HEK293 (cell line): ENCODE measurements around the gene LEMD1.

Experiments used
- CTCF ChIA-PET: fragments of 350-600 bp; formaldehyde crosslinking; extraction: SDS; loops from one replicate; lab custom pipeline; 2021; ENCODE audit warnings: antibody characterized with exemption; lab: Yijun Ruan, JAX
- POLR2A ChIA-PET: fragments of 300-600 bp; formaldehyde crosslinking; extraction: SDS; loops from one replicate; lab custom pipeline; 2020; ENCODE audit warnings: antibody characterized with exemption, inconsistent platforms; lab: Yijun Ruan, JAX
- H3K27ac ChIP-seq: fragments of 200-500 bp; sonication (Bioruptor generic); 2 replicates; pipeline ENCODE4 v1.5.1; 2014; ENCODE audit warnings: low read depth, low read length, control low read depth, inconsistent platforms; ENCODE audit errors: extremely low read depth
- H3K36me3 ChIP-seq, 2 experiments: fragments of 200-500 bp in 1 of 2; sonication (Bioruptor generic) in 1 of 2; 1 replicate in 1 of 2; 2 replicates in 1 of 2; pipeline ENCODE4 v1.5.1; 2014 to 2017; ENCODE audit warnings: inconsistent platforms in 2 of 2, low read length in 2 of 2; ENCODE audit not compliant: control insufficient read depth in 2 of 2, insufficient read depth in 1 of 2
- H3K4me1 ChIP-seq: fragments of 200-500 bp; sonication (Bioruptor generic); 2 replicates; pipeline ENCODE4 v1.5.1; 2014; ENCODE audit warnings: mild to moderate bottlenecking, low read length, inconsistent platforms; ENCODE audit not compliant: control insufficient read depth, insufficient read depth
- H3K4me3 ChIP-seq: 2 replicates; pipeline ENCODE4 v1.5.1; 2011; ENCODE audit warnings: low read depth, mild to moderate bottlenecking, control low read depth, low read length, moderate library complexity
- H3K9me3 ChIP-seq: fragments of 200-500 bp; sonication (Bioruptor generic); 2 replicates; pipeline ENCODE4 v1.5.1; 2014; ENCODE audit warnings: low read depth, low read length, inconsistent platforms; ENCODE audit not compliant: control insufficient read depth, insufficient read depth
- EGR2 ChIP-seq: fragments of 450-650 bp; formaldehyde crosslinking; IDR thresholded peaks from 2 replicates; pipeline ENCODE4 v1.5.1; 2016; ENCODE audit warnings: low read depth, missing biosample characterization, missing genetic modification characterization
- GLI2 ChIP-seq: fragments of 450-650 bp; formaldehyde crosslinking; IDR thresholded peaks from 2 replicates; pipeline ENCODE4; 2017; ENCODE audit warnings: missing biosample characterization, missing genetic modification characterization, low read depth, borderline replicate concordance
- GLIS1 ChIP-seq: fragments of 450-650 bp; formaldehyde crosslinking; IDR thresholded peaks from 2 replicates; pipeline ENCODE4 v1.5.1; 2016; ENCODE audit warnings: missing biosample characterization, missing genetic modification characterization
- KLF17 ChIP-seq: fragments of 450-650 bp; formaldehyde crosslinking; IDR thresholded peaks from 2 replicates; pipeline ENCODE4 v1.5.1; 2016; ENCODE audit warnings: missing biosample characterization, missing genetic modification characterization
- PRDM4 ChIP-seq: fragments of 450-650 bp; formaldehyde crosslinking; IDR thresholded peaks from 2 replicates; pipeline ENCODE4 v1.5.1; 2017; ENCODE audit warnings: missing biosample characterization, missing genetic modification characterization
- SCRT2 ChIP-seq: fragments of 450-650 bp; formaldehyde crosslinking; IDR thresholded peaks from 2 replicates; pipeline ENCODE4 v1.5.1; 2016; ENCODE audit warnings: missing biosample characterization, missing genetic modification characterization
- YY1 ChIP-seq: fragments of 450-650 bp; formaldehyde crosslinking; IDR thresholded peaks from 2 replicates; pipeline ENCODE4 v1.5.1; 2018; ENCODE audit warnings: missing biosample characterization, missing genetic modification characterization
- ZBTB17 ChIP-seq: fragments of 450-650 bp; formaldehyde crosslinking; IDR thresholded peaks from 2 replicates; pipeline ENCODE4 v1.5.1; 2016; ENCODE audit warnings: missing biosample characterization, missing genetic modification characterization
- ZBTB44 ChIP-seq: fragments of 450-650 bp; IDR thresholded peaks from 2 replicates; pipeline ENCODE4 v1.5.1; 2018; ENCODE audit warnings: missing biosample characterization, mild to moderate bottlenecking, missing genetic modification characterization
- ZBTB7A ChIP-seq: fragments of 450-650 bp; formaldehyde crosslinking; IDR thresholded peaks from 2 replicates; pipeline ENCODE4 v1.5.1; 2016; ENCODE audit warnings: low read depth, missing biosample characterization, missing genetic modification characterization
- ZFHX2 ChIP-seq: fragments of 450-650 bp; formaldehyde crosslinking; conservative IDR thresholded peaks from 2 replicates; pipeline ENCODE4 v1.5.1; 2016; ENCODE audit warnings: missing biosample characterization, missing genetic modification characterization
- ZNF169 ChIP-seq: fragments of 450-650 bp; formaldehyde crosslinking; IDR thresholded peaks from 2 replicates; pipeline ENCODE4 v1.5.1; 2016; ENCODE audit warnings: missing biosample characterization, missing genetic modification characterization
- ZNF184 ChIP-seq: fragments of 450-650 bp; IDR thresholded peaks from 2 replicates; pipeline ENCODE4 v1.5.1; 2018; ENCODE audit warnings: missing biosample characterization, mild to moderate bottlenecking, missing genetic modification characterization
- ZNF558 ChIP-seq: fragments of 450-650 bp; formaldehyde crosslinking; IDR thresholded peaks from 2 replicates; pipeline ENCODE4 v1.5.1; 2016; ENCODE audit warnings: missing biosample characterization, missing genetic modification characterization
- ZNF560 ChIP-seq: fragments of 450-650 bp; formaldehyde crosslinking; IDR thresholded peaks from 2 replicates; pipeline ENCODE4 v1.5.1; 2017; ENCODE audit warnings: missing biosample characterization, missing genetic modification characterization, borderline replicate concordance
- ZNF660 ChIP-seq: fragments of 450-650 bp; IDR thresholded peaks from 2 replicates; pipeline ENCODE4 v1.5.1; 2018; ENCODE audit warnings: missing biosample characterization, mild to moderate bottlenecking, missing genetic modification characterization
- TF ChIP-seq, protein P1 (sequence below): fragments of 450-650 bp; formaldehyde crosslinking; IDR thresholded peaks from 2 replicates; pipeline ENCODE4 v1.5.1; 2016; ENCODE audit warnings: missing biosample characterization, missing genetic modification characterization
- TF ChIP-seq, protein P2 (sequence below): fragments of 450-650 bp; formaldehyde crosslinking; IDR thresholded peaks from 2 replicates; pipeline ENCODE4 v1.5.1; 2016; ENCODE audit warnings: missing biosample characterization, missing genetic modification characterization
- TF ChIP-seq, protein P3 (sequence below): fragments of 450-650 bp; formaldehyde crosslinking; IDR thresholded peaks from 2 replicates; pipeline ENCODE4 v1.5.1; 2016; ENCODE audit warnings: missing biosample characterization, missing genetic modification characterization
- TF ChIP-seq, protein P4 (sequence below): fragments of 450-650 bp; formaldehyde crosslinking; IDR thresholded peaks from 2 replicates; pipeline ENCODE4 v1.5.1; 2016; ENCODE audit warnings: missing biosample characterization, missing genetic modification characterization

Gene LEMD1

GRCh38 chr1:205377355-205377754 lies 44.5 kb downstream of the LEMD1 start:
- no peak overlapping the region for H3K27ac ChIP-seq
- H3K4me3 ChIP-seq: no peak overlapping the region
- CTCF ChIA-PET: interaction anchor here (0.9 kb wide), 2 partner anchors 23 to 107 kb away, joined by 3 to 4 read pairs; no protein-coding TSS in a partner anchor
- POLR2A ChIA-PET: no interaction called here
- no peaks in the 10 kb centered on the region for H3K36me3 ChIP-seq
- H3K9me3 ChIP-seq: no peaks in the 10 kb centered on the region
- TF ChIP-seq, protein P1, sequence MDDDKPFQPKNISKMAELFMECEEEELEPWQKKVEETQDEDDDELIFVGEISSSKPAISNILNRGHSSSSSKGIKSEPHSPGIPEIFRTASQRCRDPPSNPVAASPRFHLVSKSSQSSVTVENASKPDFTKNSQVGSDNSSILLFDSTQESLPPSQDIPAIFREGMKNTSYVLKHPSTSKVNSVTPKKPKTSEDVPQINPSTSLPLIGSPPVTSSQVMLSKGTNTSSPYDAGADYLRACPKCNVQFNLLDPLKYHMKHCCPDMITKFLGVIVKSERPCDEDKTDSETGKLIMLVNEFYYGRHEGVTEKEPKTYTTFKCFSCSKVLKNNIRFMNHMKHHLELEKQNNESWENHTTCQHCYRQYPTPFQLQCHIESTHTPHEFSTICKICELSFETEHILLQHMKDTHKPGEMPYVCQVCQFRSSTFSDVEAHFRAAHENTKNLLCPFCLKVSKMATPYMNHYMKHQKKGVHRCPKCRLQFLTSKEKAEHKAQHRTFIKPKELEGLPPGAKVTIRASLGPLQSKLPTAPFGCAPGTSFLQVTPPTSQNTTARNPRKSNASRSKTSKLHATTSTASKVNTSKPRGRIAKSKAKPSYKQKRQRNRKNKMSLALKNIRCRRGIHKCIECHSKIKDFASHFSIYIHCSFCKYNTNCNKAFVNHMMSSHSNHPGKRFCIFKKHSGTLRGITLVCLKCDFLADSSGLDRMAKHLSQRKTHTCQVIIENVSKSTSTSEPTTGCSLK (tag by site-specific recombination): no peak
- TF ChIP-seq ZFHX2 (tag by site-specific recombination) (peak; percentile 87), EGR2 (tag by site-specific recombination) (peak; percentile 89), ZNF169 (tag by site-specific recombination) (no peak)
- TF ChIP-seq, all 188 proteins: peak for 2
- peaks cover 35% of the 10 kb centered on the region for H3K4me1 ChIP-seq

DNA sequence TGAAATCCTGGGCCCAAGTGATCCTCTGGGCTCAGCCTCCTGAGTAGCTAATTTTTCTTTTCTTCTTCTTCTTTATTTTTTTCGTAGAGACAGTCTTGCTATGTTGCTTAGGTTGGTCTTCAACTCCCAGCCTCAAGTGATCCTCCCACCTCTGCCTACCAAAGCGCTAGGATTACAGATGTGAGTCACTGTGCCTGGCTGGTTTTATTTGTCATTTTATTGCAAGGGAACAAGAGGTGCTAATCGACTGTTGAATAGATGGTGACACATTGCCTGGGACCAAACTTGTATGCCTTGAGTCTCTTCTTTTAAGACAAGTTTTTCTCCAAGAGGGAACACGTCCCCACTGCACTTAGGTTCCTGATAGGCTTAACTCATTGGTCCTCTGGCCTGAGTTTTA lies 45.1 kb downstream of the LEMD1 start:
- POLR2A ChIA-PET: no interaction called here
- TF ChIP-seq, protein P2, sequence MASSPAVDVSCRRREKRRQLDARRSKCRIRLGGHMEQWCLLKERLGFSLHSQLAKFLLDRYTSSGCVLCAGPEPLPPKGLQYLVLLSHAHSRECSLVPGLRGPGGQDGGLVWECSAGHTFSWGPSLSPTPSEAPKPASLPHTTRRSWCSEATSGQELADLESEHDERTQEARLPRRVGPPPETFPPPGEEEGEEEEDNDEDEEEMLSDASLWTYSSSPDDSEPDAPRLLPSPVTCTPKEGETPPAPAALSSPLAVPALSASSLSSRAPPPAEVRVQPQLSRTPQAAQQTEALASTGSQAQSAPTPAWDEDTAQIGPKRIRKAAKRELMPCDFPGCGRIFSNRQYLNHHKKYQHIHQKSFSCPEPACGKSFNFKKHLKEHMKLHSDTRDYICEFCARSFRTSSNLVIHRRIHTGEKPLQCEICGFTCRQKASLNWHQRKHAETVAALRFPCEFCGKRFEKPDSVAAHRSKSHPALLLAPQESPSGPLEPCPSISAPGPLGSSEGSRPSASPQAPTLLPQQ (tag by site-specific recombination): 0 out of 2 replicates have a peak, but pooled peaks have one; percentile 19
- TF ChIP-seq, protein P3, sequence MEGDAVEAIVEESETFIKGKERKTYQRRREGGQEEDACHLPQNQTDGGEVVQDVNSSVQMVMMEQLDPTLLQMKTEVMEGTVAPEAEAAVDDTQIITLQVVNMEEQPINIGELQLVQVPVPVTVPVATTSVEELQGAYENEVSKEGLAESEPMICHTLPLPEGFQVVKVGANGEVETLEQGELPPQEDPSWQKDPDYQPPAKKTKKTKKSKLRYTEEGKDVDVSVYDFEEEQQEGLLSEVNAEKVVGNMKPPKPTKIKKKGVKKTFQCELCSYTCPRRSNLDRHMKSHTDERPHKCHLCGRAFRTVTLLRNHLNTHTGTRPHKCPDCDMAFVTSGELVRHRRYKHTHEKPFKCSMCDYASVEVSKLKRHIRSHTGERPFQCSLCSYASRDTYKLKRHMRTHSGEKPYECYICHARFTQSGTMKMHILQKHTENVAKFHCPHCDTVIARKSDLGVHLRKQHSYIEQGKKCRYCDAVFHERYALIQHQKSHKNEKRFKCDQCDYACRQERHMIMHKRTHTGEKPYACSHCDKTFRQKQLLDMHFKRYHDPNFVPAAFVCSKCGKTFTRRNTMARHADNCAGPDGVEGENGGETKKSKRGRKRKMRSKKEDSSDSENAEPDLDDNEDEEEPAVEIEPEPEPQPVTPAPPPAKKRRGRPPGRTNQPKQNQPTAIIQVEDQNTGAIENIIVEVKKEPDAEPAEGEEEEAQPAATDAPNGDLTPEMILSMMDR (tag by site-specific recombination): no peak
- peak; percentile 96 for TF ChIP-seq ZBTB17 (tag by site-specific recombination)
- TF ChIP-seq ZNF184 (tag by site-specific recombination): peak; percentile 9; the same call in 1 of the 2 replicates
- TF ChIP-seq, protein P4, sequence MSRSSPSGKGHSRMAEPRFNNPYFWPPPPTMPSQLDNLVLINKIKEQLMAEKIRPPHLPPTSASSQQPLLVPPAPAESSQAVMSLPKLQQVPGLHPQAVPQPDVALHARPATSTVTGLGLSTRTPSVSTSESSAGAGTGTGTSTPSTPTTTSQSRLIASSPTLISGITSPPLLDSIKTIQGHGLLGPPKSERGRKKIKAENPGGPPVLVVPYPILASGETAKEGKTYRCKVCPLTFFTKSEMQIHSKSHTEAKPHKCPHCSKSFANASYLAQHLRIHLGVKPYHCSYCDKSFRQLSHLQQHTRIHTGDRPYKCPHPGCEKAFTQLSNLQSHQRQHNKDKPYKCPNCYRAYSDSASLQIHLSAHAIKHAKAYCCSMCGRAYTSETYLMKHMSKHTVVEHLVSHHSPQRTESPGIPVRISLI (tag by site-specific recombination): peak; percentile 69; the same call in 1 of the 2 replicates
- TF ChIP-seq SCRT2 (tag by site-specific recombination): peak; percentile 92
- TF ChIP-seq ZNF660 (tag by site-specific recombination): peak; percentile 98
- peak; percentile 51; the same call in 1 of the 2 replicates for TF ChIP-seq KLF17 (tag by site-specific recombination)
- TF ChIP-seq ZBTB44 (tag by site-specific recombination): peak; percentile 44; the same call in 1 of the 2 replicates
- TF ChIP-seq ZNF558 (tag by site-specific recombination): 0 out of 2 replicates have a peak, but pooled peaks have one; percentile 38
- TF ChIP-seq GLIS1 (tag by site-specific recombination): peak; percentile 17; the same call in 1 of the 2 replicates
- peak; percentile 41 for TF ChIP-seq EGR2 (tag by site-specific recombination)
- TF ChIP-seq PRDM4: no peak
- TF ChIP-seq ZNF560 (tag by site-specific recombination): no peak
- TF ChIP-seq ZBTB7A (tag by site-specific recombination): no peak
- TF ChIP-seq GLI2: peak; percentile 34; the same call in 1 of the 2 replicates
- TF ChIP-seq YY1 (tag by site-specific recombination): no peak

More for the DNA sequence above, 45.1 kb downstream of the LEMD1 start:
- Histone ChIP-seq H3K4me3 (no peak overlapping the region), H3K27ac (no peak overlapping the region), H3K4me1 (peaks cover 35% of the 10 kb centered on the region), H3K36me3 (no peaks in the 10 kb centered on the region), H3K9me3 (no peaks in the 10 kb centered on the region)
- CTCF ChIA-PET: interaction anchor here (0.8 to 2.3 kb wide), 6 partner anchors 14 to 108 kb away, joined by 3 to 19 read pairs (median 4); no protein-coding TSS in a partner anchor
